Spleen (tissue), 7 donors: Measurements from ENCODE around the gene APOE.

ENCODE experiments used
- CTCF ChIP-seq, 11 experiments: fragments of 200-600 bp in 7 of 11; fragments of 450-650 bp in 4 of 11; sonication (generic) in 4 of 11; IDR thresholded peaks in 8 of 11; conservative IDR thresholded peaks in 3 of 11; 1 replicate in 7 of 11; 2 replicates in 4 of 11; pipeline versions ENCODE4 v1.4.0 to v1.8.0; 2016 to 2021; ENCODE audit warnings: antibody characterized with exemption in 11 of 11, inconsistent platforms in 4 of 11, mild to moderate bottlenecking in 1 of 11
- POLR2A ChIP-seq, 3 donors: fragments of 450-650 bp; IDR thresholded peaks; one replicate each; pipeline ENCODE4 v1.5.1; 2017; ENCODE audit warnings: antibody characterized with exemption in 3 of 3, mild to moderate bottlenecking in 1 of 3
- donor health status: DM: no; HTN: no; CAD: no; lungs with moderate emphysema.
- donor health status: DM: no; HTN: no; CAD: no.
- donor health status: DM: no; HTN: no; CAD: no.

GRCh38 chr19:44886141-44886540, 19.5 kb upstream of the APOE start:
- no peak for TF ChIP-seq CTCF (IDR thresholded peaks at IDR 0.05 in 8 of 11, conservative IDR thresholded peaks at IDR 0.05 in 3 of 11)
- TF ChIP-seq POLR2A (IDR thresholded peaks at IDR 0.05): no peak
